HL-60/S4 (cell line): ENCODE measurements around the gene PDGFC.

Experiments
- in situ Hi-C: fragments of 300-500 bp; cut with MboI; formaldehyde crosslinking; loops from 2 replicates; pipeline ENCODE4 v1.14.3; 2022; ENCODE audit warnings: low sequenced_read_pairs

Gene PDGFC, protein sequence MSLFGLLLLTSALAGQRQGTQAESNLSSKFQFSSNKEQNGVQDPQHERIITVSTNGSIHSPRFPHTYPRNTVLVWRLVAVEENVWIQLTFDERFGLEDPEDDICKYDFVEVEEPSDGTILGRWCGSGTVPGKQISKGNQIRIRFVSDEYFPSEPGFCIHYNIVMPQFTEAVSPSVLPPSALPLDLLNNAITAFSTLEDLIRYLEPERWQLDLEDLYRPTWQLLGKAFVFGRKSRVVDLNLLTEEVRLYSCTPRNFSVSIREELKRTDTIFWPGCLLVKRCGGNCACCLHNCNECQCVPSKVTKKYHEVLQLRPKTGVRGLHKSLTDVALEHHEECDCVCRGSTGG

DNA sequence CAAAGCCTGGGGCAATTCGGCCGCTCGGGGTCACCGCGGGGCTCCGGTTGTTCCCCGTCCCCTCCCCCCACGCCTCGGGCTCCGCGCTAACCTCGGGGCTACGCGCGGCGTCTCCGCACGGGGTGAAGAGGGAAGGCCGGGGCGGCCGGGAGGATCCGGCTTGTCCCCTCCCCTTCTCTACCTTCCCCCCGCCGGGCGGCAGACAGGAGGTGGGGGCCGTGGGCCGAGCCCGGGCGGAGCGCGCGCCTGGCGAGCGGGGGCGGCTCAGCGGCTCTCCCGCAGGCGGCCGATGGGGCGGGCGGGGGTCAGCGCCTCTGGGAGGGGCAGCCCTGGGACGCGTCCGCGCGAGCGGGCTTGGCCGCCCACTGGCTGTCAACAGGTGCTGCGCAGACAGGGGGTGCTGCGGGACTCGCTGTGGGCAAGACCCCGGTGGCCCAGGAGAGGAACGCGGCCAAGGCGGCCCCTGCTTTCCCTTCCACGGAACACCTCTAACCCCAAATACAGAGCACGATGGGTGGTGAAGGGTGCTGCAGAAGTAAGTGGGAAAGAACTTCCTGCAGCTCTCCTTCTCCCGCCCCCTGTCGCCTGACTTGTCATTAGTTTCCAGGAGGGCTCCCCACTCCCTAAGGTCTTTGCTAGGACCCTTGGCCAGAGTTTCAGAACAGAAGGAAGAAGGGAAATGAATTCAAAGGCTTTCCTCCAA is at the start of gene PDGFC:
Gene PDGFC (minus strand): TSS at position 124 of the 703 bp plus-strand sequence. CDS start 896 bp downstream, outside the sequence.
- in situ Hi-C loops: no loop called here

DNA sequence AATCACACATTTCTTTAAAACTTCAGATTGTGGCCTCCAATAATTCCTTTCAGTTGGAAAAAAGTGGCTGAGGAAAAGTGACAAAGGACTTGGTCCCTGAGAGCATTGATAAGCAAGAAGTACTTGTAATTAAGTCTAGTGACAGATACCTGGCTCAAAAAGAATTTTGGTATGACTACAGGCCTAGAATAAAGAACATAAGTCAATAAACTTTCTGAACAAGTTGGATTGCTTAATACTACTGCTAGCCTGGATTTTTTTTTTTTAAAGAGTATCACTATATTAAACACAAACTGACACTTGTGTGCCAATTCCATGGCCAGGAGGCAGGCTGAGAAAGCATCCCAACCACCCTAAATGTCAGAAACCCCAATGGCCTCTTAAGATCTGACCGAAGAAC is 49.3 kb upstream of the PDGFC start:
- in situ Hi-C loops: no loop called here

DNA sequence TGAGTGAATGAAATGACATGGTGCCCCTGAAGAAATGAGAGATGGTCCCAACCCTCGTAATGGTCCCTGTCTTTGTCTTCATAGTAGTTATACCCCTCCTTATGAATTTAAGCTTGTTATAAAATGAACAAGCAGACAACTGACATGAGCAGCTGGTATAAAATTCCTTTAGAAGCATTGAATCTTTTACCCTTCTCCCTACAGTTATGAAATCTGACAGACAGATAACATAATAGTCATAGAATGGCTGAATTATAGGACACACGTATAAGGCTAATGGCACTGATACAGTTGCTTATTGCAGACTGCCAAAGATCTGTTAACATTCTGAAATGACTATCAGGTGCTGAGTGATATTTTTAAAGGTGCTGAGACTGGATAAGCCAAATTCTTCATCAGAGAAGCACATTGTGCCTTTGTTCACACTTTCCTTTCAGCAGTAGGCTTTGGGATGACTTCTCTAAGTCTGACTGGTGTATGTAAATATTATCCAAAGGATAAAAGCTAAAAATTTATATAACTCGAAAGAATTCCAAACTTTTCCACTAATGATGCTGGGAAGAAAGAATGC is 47.4 kb upstream of the PDGFC start:
- in situ Hi-C loops: no loop called here

DNA sequence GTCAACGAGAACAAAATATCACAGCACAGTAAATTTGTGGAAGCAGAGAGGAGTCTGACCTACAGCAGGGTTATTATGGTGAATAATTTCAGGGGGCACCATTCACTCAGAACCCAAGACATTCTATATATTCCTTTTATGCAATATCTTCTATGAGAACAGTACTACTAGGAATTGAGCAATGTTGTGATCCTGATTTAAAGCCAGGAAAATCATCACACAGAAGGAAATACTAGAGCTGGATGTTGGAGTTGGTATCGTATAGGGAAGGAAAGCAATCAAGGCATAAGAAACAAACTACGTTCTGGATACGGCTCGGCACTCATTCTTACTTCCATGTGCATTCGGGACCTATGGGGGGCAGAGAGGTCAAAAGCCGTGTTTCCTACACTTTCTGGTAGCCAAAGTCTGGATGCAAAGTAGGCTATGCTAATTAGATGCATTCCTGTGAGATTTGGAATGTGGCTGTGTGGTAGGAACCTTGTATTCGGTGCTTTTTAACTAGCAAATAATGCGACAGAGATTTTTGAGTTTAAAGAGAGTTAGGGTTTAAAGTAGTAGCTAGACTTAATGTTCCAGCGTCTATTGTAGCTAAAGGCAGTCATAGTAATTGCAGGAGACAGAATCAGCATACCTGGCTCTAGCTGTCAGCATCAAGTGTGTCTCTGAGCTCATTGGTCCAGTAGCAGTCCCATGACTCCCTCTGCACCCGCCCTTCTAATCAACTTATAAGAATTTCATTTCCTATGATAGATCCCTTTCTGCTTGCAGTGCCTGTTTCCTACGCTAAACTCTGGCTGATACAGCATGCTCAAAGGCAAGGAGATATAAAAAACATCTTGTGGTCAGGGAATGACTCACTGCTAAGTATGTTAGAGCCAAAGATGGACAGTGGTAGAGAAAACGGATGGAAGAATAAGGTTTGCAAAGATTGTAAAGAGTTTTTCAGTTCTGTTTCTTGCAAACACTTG is 43.3 kb upstream of the PDGFC start:
- in situ Hi-C loops: no loop called here

GRCh38 chr4:157013656-157014055 is 42.1 kb upstream of the PDGFC start:
- in situ Hi-C loops: no loop called here

GRCh38 chr4:157012781-157013180 is 41.2 kb upstream of the PDGFC start:
- in situ Hi-C loops: no loop called here

DNA sequence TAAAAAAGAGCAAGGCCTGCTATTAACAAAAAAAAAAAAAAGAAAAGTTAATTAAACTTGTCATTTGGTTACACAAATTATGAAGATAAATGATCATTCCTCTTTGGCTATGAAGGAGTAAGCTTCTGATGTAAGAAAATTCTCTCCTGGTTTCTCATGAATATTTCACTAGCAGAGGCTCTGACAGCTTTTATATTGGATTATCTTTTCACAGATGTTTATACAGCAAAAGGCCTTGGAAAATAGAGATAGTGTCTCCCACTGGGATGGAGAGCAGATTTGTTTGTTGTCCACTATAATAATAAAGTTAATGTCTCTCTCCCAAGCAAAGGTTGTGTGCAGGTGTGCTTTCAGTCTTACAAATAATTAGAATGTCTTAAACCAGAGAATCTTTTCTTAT is 40.7 kb upstream of the PDGFC start:
- in situ Hi-C loops: no loop called here

DNA sequence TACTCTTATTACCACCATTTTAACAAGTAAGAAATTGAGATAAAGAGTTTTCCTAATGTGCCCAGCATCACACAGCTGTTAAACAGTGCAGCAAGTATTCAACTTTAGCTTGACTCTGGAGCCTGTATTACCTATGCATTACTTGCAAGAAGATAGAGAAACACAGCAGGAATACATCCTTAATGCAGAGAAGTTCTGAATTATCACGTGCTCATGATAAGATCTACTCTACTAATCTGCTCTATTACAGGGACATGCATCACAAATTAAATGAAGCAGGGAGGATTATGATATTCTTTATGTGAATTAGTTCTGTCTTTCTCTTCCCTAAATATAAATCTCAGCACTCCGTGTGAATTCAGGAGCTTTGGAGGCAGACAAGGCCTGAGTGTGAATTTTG is 39.0 kb upstream of the PDGFC start:
- in situ Hi-C loops: no loop called here

DNA sequence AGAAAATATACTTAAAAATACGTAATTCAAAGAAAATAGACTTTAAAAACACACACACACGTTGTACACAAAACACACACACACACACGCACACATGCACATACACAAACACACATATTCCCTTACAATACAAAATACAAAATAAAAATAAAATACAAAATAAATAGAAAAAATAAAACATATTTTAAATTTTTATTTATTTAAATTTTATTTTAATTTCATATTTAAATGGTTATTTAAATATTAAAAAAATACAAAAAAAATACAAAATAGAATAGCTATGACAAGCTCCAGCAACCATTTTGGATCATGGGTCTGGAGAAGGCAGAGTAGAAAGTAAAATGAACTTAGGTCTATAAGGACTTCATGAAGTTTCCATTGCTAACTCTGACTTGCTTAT is 34.2 kb upstream of the PDGFC start:
- in situ Hi-C loops: no loop called here

DNA sequence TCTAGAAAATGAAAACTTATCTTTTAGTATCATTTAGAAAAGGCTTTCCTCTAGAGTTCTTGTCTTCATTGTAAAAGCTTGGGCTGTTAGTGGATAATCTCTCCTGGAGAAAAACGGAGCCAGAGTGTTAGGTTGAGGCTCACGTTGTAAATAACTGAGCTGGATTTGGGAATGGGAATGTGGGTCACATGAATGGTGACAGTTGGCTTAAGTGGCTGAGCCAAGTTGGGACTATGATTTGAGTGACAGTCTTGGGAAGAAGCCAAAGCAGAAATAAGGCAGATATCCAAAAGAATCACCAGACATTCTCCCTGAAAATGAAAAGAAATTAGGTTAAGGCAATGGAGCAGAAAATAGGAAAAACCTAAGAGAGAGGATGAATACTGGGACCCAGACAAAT is 33.6 kb upstream of the PDGFC start:
- in situ Hi-C loops: no loop called here

DNA sequence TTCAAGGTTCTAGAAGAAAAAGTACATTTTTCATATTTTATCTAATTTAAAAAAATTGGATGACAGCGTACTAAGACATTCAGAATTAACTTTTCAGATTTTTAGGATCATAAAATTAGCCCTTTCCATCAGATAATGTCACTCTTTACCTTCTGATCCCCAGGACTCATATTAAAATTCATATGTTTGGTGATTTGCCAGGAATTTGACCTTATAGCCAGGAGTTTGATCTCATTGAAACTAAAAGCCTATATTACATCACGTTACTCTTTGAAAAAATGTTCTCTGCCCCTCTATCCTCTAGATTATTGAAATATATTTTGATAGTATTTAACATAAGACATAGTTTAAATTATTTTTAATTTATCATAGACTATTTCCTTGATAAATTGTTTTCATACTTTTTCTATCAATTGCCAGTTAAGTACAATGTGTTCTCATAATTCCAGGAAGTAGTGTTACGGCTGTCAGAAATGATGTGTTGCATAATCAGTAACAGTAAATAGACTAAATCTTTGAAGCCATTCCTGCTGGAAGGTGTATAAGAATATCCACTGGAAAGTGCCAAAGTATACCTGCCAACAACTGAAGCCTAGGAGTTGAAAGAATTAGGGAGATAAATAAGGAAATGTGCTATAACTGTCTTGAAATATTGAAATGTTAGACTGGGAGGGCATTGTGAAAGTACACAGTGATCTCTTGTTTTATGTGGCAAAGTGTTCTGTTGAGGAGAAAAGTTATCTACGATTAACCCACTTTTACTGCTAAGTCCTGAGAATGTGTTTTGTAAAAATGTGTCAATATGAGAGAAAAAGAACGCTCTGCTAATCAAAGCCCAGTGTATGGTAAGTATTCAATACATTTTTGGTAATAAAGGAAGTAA is 32.9 kb upstream of the PDGFC start:
- in situ Hi-C loops: no loop called here

- in situ Hi-C loops: no loop called here
These were observed 27.5 kb upstream of the PDGFC start for GRCh38 chr4:156999175-156999517.

DNA sequence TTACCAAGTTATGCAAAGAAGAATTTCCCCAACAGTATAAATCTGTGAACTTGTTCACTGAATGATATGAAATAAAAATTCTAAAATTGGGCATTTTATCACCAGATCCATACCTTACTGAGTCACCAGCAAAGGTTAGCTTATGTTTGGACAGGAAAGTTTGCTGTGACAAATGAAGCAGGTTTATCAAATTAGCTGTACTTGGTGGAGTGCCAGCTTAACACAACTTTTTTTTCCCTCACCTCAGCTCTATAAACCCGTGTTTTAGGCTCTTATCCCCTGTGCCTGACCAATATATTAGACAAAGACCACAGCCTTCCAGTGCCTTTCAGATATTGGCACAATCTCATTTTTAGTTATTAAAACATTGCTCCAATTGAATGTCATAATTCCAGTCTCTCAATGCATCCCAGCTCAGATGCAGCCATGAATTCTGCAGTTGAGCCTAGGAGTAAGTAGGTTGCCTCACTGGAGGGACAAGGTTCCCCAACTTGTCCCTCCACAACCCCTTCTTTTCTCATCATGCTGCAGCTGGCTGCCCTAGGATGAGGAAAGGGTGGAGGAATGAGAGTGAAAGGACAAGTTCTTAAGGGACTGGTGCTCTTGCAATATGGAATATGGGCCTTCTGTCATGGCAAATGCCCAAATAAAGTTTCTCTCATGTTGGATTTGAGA is 27.0 kb upstream of the PDGFC start:
- in situ Hi-C loops: no loop called here

- in situ Hi-C loops: no loop called here
These were observed 21.3 kb upstream of the PDGFC start for GRCh38 chr4:156992943-156993342.

DNA sequence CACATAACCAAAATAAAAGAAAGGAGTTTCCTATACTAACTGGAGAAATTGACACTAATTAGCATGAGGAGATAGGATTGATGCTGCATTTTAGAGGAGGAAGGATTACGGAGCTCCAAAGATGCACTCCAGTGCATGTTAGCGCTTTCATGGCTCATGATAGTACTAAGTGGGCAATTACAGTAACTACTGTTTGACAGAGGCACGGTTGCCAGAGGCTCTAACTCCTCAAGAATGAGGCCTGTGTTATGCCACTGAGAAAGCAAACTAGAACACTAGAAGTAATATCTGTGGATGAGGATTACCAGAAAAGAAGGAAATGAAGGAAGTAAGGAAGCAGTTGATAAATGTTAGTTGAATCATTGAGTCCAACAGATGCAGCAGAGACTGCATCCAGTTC is 19.6 kb upstream of the PDGFC start:
- in situ Hi-C loops: no loop called here

DNA sequence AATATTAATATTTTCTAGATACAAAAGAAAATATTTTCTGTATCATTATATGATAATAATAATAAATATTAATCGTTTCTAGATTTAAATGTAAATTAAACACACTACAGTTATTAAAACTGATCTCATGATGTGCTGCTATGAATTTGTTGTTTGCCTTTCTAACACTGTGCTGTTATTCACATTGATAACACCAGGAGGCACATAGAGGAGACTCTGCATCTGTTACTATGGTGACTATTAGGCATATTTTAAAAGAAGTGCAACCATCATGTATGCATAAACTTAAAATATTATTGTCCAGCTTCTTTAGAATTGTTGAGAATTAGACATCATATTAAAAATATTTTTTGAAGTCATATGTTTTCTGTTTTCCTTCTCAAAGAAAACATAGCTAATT is 11.8 kb upstream of the PDGFC start:
- in situ Hi-C loops: no loop called here

GRCh38 chr4:156981262-156981769 is 9.7 kb upstream of the PDGFC start:
- in situ Hi-C loops: no loop called here

DNA sequence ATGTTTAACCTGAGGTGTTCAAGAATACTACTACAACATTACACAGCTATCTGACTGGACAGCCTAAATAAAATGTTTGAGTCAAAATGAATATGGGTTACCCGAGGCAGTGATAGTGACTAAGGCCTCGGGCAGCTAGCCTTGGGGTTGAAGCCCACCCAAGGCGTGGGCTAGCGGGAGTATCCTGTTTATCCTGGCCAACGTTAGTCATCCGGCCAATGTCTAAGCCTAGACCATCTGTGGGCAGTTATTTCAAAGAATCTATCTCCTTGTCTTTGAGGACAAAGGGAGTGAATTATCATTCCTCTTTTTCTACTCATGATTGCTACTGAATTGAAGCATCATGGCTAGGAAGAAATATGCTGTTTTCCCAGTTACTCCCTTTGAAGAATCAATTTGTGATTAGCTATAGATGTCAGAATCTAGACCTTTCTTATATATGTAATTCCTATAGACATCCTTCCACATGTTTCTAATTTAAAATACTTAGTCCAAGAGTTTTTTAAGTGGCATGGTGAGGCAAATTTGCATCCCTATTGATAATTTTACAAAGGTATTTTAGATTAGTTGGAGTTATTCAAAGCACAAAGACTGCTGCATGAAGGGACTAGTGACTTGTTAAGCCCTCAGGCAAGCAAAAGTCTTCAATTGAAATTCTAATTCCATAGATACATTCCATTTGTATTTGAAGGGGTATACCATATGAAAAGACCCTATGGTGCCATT is 6.0 kb upstream of the PDGFC start:
- in situ Hi-C loops: no loop called here

DNA sequence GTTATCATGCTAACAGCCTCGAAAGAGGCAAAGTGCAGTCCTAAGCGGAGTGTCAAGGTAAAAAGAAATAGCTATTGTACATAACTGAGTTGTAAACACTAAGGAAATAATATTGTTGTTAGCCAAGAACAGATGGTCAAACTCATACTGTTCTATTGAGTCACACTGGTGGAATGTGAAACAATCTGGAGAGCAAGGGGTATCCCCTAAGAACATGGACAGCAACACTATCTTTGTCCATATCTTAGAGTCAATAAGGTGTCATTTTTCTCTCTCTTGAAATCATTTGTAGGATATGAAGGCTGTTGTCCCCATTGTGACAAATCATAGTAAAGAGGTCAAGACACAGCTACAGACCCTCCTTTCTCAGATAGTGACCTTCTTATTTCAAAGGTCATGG is 4.5 kb upstream of the PDGFC start:
- in situ Hi-C loops: no loop called here
